Motor neuron (in vitro differentiated cells): ENCODE data around the gene GALNT12. TPM values are rescaled to one million over a fixed set of nuclear protein-coding genes. Genes with fewer than 3 reads are reported as not detected.

ENCODE experiments used
- ATAC-seq, 8 experiments: fragments of 200-7000 bp; cut with Tn5 transposase; replicated peaks in 6 of 8; 2 replicates each; pipeline ENCODE4 v1.8.0; 2021; ENCODE audit warnings: mild to moderate bottlenecking in 8 of 8, moderate library complexity in 8 of 8
- H3K27ac ChIP-seq, 2 donors: fragments of 250-450 bp; sonication (Bioruptor Pico); 2 replicates each; pipeline ENCODE4 v1.9.0; 2021; ENCODE audit warnings: antibody characterized with exemption in 2 of 2, mild to moderate bottlenecking in 2 of 2, moderate library complexity in 1 of 2
- H3K4me1 ChIP-seq, 2 donors: fragments of 250-450 bp; sonication (Bioruptor Pico); replicated peaks in 1 of 2; 2 replicates each; pipeline ENCODE4 v1.6.1; 2021; ENCODE audit warnings: antibody characterized with exemption in 2 of 2, mild to moderate bottlenecking in 2 of 2, moderate library complexity in 1 of 2
- H3K4me3 ChIP-seq, 5 donors: fragments of 250-450 bp; sonication (Bioruptor Pico); 2 replicates each; pipeline ENCODE4 v1.9.0; 2021; ENCODE audit warnings: antibody characterized with exemption in 5 of 5, mild to moderate bottlenecking in 5 of 5, moderate library complexity in 4 of 5
- WGBS, 10 experiments: fragments of 450-650 bp; shearing (Covaris generic); methylation state at CpG; one replicate each; pipeline ENCODE4 v1.0.0; 2022; 5-methylcytosine and 5-hydroxymethylcytosine counted together
- in situ Hi-C, 9 experiments: fragments of 400-800 bp; cut with MboI; loops; one replicate each; pipeline ENCODE4 v1.15.0; 2021; ENCODE audit warnings: low sequenced_read_pairs in 9 of 9, low pct_unique_long_range_greater_than_20kb in 2 of 9; ENCODE audit not compliant: unreplicated experiment in 9 of 9
- total RNA-seq, 8 experiments: library from RNA; unstranded; fragments of 300-600 nt; gene quantifications; 2 replicates each; pipeline versions ENCODE4 v1.2.3 to v1.2.4, GENCODE V29; 2022

GALNT12 gene
- total RNA-seq, 8 experiments from 2014 or later = 0.96 to 397 (median 2.4) TPM

GRCh38 chr9:98871558-98872065 is 64.1 kb downstream of the GALNT12 start:
- H3K4me1 ChIP-seq = no peaks in the 10 kb centered on the region
- in situ Hi-C loops = loop anchor here in 2 of 9 experiments (25.0 kb wide), 2 partner anchors 116 to 266 kb away; no protein-coding TSS in a partner anchor
- H3K4me3 ChIP-seq = no peak overlapping the region
- H3K27ac ChIP-seq = no peak overlapping the region
- WGBS, 10 experiments = 0 to 100% (median 68%) methylated on average over 1 to 6 of the region's 9 CpGs; no CpG with 5 or more reads in 1 of the 10 experiments
- no peak for ATAC-seq

- 43 to 100% (median 71%) methylated on average over 1 to 2 of the region's 2 CpGs; no CpG with 5 or more reads in 3 of the 10 experiments for WGBS, 10 experiments
- in situ Hi-C loops = loop anchor here in 2 of 9 experiments (25.0 kb wide), 2 partner anchors 114 to 264 kb away; no protein-coding TSS in a partner anchor
These were observed 66.1 kb downstream of the GALNT12 start for GRCh38 chr9:98873526-98873925.

GRCh38 chr9:98873951-98874371 is 66.5 kb downstream of the GALNT12 start:
- WGBS, 10 experiments = 50 to 59% methylated on average over 1 to 3 of the region's 3 CpGs; no CpG with 5 or more reads in 8 of the 10 experiments
- no peak for ATAC-seq
- no peaks in the 10 kb centered on the region for H3K4me1 ChIP-seq
- in situ Hi-C loops = loop anchor here in 2 of 9 experiments (25.0 kb wide), 2 partner anchors 113 to 263 kb away; no protein-coding TSS in a partner anchor
- no peak overlapping the region for H3K27ac ChIP-seq
- H3K4me3 ChIP-seq = no peak overlapping the region

More at GRCh38 chr9:98873526-98873925, 66.1 kb downstream of the GALNT12 start:
- H3K27ac ChIP-seq = no peak overlapping the region
- no peak for ATAC-seq
- no peak overlapping the region for H3K4me3 ChIP-seq
- H3K4me1 ChIP-seq = no peaks in the 10 kb centered on the region

GRCh38 chr9:98874721-98875255 is 67.3 kb downstream of the GALNT12 start:
- Histone ChIP-seq H3K4me1 (no peaks in the 10 kb centered on the region), H3K27ac (no peak overlapping the region), H3K4me3 (no peak overlapping the region)
- ATAC-seq = no peak
- WGBS, 10 experiments = 40 to 83% (median 55%) methylated on average over 1 to 2 of the region's 5 CpGs; no CpG with 5 or more reads in 5 of the 10 experiments
- in situ Hi-C loops = loop anchor here in 2 of 9 experiments (25.0 kb wide), 2 partner anchors 113 to 263 kb away; no protein-coding TSS in a partner anchor

GRCh38 chr9:98875536-98875935 is 68.1 kb downstream of the GALNT12 start:
- Histone ChIP-seq H3K4me3 (no peak overlapping the region), H3K4me1 (no peaks in the 10 kb centered on the region), H3K27ac (no peak overlapping the region)
- in situ Hi-C loops = no loop called here
- 40 to 86% (median 52%) methylated on average over 1 to 5 of the region's 5 CpGs; no CpG with 5 or more reads in 7 of the 10 experiments for WGBS, 10 experiments
- no peak for ATAC-seq

- in situ Hi-C loops = no loop called here
- H3K27ac ChIP-seq = no peak overlapping the region
- no peak overlapping the region for H3K4me3 ChIP-seq
- H3K4me1 ChIP-seq = no peaks in the 10 kb centered on the region
- no peak for ATAC-seq
- 45 to 91% (median 71%) methylated on average over 2 to 6 of the region's 6 CpGs; no CpG with 5 or more reads in 5 of the 10 experiments for WGBS, 10 experiments
These were observed 69.8 kb downstream of the GALNT12 start for GRCh38 chr9:98877311-98877710.

- no peaks in the 10 kb centered on the region for H3K4me1 ChIP-seq
- in situ Hi-C loops = no loop called here
- no peak for ATAC-seq
- no peak overlapping the region for H3K27ac ChIP-seq
- 0 to 78% (median 56%) methylated on average over 1 to 5 of the region's 5 CpGs for WGBS, 10 experiments
- no peak overlapping the region for H3K4me3 ChIP-seq
These were observed 71.9 kb downstream of the GALNT12 start for GRCh38 chr9:98879094-98879962.

GRCh38 chr9:98879963-98880310 is 72.5 kb downstream of the GALNT12 start:
- H3K4me3 ChIP-seq = no peak overlapping the region
- H3K4me1 ChIP-seq = no peaks in the 10 kb centered on the region
- ATAC-seq = no peak
- 0 to 100% (median 65%) methylated on average over 1 to 5 of the region's 8 CpGs; no CpG with 5 or more reads in 4 of the 10 experiments for WGBS, 10 experiments
- in situ Hi-C loops = no loop called here
- H3K27ac ChIP-seq = no peak overlapping the region

GRCh38 chr9:98880311-98881015 is 73.0 kb downstream of the GALNT12 start:
- 20 to 100% (median 51%) methylated on average over 1 to 5 of the region's 7 CpGs; no CpG with 5 or more reads in 4 of the 10 experiments for WGBS, 10 experiments
- Histone ChIP-seq H3K4me3 (no peak overlapping the region), H3K4me1 (no peaks in the 10 kb centered on the region), H3K27ac (no peak overlapping the region)
- no peak for ATAC-seq
- in situ Hi-C loops = no loop called here

GRCh38 chr9:98881356-98881755 is 73.9 kb downstream of the GALNT12 start:
- Histone ChIP-seq H3K4me3 (no peak overlapping the region), H3K27ac (no peak overlapping the region), H3K4me1 (no peaks in the 10 kb centered on the region)
- no peak for ATAC-seq
- in situ Hi-C loops = no loop called here
- 33 to 80% methylated on average over 1 of the region's 3 CpGs; no CpG with 5 or more reads in 8 of the 10 experiments for WGBS, 10 experiments

GRCh38 chr9:98881836-98882568 is 74.5 kb downstream of the GALNT12 start:
- no peak for ATAC-seq
- Histone ChIP-seq H3K4me1 (no peaks in the 10 kb centered on the region), H3K4me3 (no peak overlapping the region), H3K27ac (no peak overlapping the region)
- in situ Hi-C loops = no loop called here
- WGBS, 10 experiments = 14 to 91% (median 70%) methylated on average over 1 to 6 of the region's 8 CpGs

GRCh38 chr9:98882569-98882923 is 75.1 kb downstream of the GALNT12 start:
- Histone ChIP-seq H3K27ac (no peak overlapping the region), H3K4me1 (no peaks in the 10 kb centered on the region), H3K4me3 (no peak overlapping the region)
- in situ Hi-C loops = no loop called here
- no peak for ATAC-seq
- 0 to 60% (median 25%) methylated on average over 1 to 2 of the region's 2 CpGs; no CpG with 5 or more reads in 4 of the 10 experiments for WGBS, 10 experiments
